ENCODE data around the gene MESP1.

- TF ChIP-seq CTCF (IDR thresholded peaks at IDR 0.05) (no peak), POLR2AphosphoS5 (IDR thresholded peaks at IDR 0.05) (no peak)
These were observed 22.8 kb downstream of the MESP1 start for GRCh38 chr15:89728254-89728653.
